Loucy (cell line): Measurements from ENCODE around the gene FTL.

ENCODE experiments used
- H2AFZ ChIP-seq: fragments of 200-600 bp; sonication (generic); 2 replicates; pipeline ENCODE4 v1.6.0; 2016; ENCODE audit warnings: antibody characterized with exemption, mild to moderate bottlenecking, low read length, moderate library complexity
- H3F3A ChIP-seq: fragments of 200-600 bp; 2 replicates; pipeline ENCODE4 v1.6.0; 2016; ENCODE audit warnings: antibody characterized with exemption, low read depth, mild to moderate bottlenecking
- H3K27me3 ChIP-seq: fragments of 200-600 bp; sonication (generic); 2 replicates; pipeline ENCODE4 v1.6.1; 2014; ENCODE audit warnings: low read length, mild to moderate bottlenecking; ENCODE audit not compliant: insufficient read depth, poor library complexity, severe bottlenecking
- H3K36me3 ChIP-seq: fragments of 200-600 bp; sonication (generic); 2 replicates; pipeline ENCODE4 v1.6.1; 2016; ENCODE audit warnings: low read length; ENCODE audit not compliant: insufficient read depth
- H3K4me1 ChIP-seq: fragments of 200-600 bp; sonication (generic); 2 replicates; pipeline ENCODE4 v1.5.1; 2014; ENCODE audit warnings: low read length, mild to moderate bottlenecking; ENCODE audit not compliant: insufficient read depth, poor library complexity, severe bottlenecking
- H3K4me2 ChIP-seq: fragments of 200-600 bp; sonication (generic); 2 replicates; pipeline ENCODE4 v1.6.0; 2014; ENCODE audit warnings: antibody characterized with exemption, low read length, low read depth, mild to moderate bottlenecking; ENCODE audit not compliant: poor library complexity, severe bottlenecking
- H3K4me3 ChIP-seq: fragments of 200-600 bp; sonication (generic); 2 replicates; pipeline ENCODE4 v1.5.1; 2014; ENCODE audit warnings: low read length, mild to moderate bottlenecking, mixed read lengths; ENCODE audit not compliant: poor library complexity, severe bottlenecking
- H3K79me2 ChIP-seq: fragments of 200-600 bp; sonication (generic); 2 replicates; pipeline ENCODE4 v1.6.1; 2014; ENCODE audit warnings: low read length; ENCODE audit not compliant: insufficient read depth
- H3K9ac ChIP-seq: fragments of 200-600 bp; sonication (generic); 2 replicates; pipeline ENCODE4 v1.6.0; 2014; ENCODE audit warnings: mild to moderate bottlenecking, low read depth, low read length, moderate library complexity; ENCODE audit not compliant: poor library complexity, severe bottlenecking
- H3K9me2 ChIP-seq: fragments of 200-600 bp; sonication (generic); replicated peaks from 2 replicates; pipeline ENCODE4 v1.6.1; 2016; ENCODE audit warnings: low read depth, low read length, mixed read lengths
- H3K9me3 ChIP-seq: fragments of 200-600 bp; sonication (generic); 2 replicates; pipeline ENCODE4 v1.6.1; 2014; ENCODE audit warnings: mild to moderate bottlenecking, antibody characterized with exemption, low read length, low read depth; ENCODE audit not compliant: insufficient read depth
- H4K20me1 ChIP-seq: fragments of 200-600 bp; sonication (generic); 2 replicates; pipeline ENCODE4 v1.6.0; 2014; ENCODE audit warnings: antibody characterized with exemption, low read length, mild to moderate bottlenecking; ENCODE audit not compliant: insufficient read depth, poor library complexity, severe bottlenecking
- EZH2phosphoT487 ChIP-seq: fragments of 200-600 bp; IDR thresholded peaks from 2 replicates; pipeline ENCODE4 v1.6.1; 2018; ENCODE audit warnings: antibody characterized with exemption, mild to moderate bottlenecking, moderate library complexity, borderline replicate concordance
- TF ChIP-seq, protein P1 (sequence below): fragments of 200-600 bp; sonication (generic); conservative IDR thresholded peaks from 2 replicates; pipeline ENCODE4 v1.5.1; 2014; ENCODE audit warnings: mild to moderate bottlenecking, antibody characterized with exemption, low read length

Gene FTL

DNA sequence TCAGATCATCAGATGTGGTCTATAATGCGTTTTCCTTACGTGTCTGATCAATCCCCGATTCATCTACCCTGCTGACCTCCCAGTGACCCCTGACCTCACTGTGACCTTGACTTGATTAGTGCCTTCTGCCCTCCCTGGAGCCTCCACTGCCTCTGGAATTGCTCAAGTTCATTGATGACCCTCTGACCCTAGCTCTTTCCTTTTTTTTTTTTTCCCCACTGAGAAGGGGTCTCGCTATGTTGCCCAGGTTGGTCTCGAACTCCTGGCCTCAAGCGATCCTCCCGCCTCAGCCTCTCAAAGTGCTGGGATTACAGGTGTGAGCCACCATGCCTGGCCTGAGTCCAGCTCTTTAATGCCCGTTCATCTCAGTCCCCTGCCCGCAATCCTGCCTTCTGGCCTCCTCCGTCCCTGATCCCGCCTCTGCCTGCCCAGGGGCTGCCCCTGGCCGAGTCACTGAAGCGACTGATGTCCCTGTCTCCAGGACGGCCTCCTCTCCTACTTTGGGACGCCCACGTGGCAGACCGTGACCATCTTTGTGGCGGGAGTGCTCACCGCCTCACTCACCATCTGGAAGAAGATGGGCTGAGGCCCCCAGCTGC is 4.0 kb upstream of the FTL start:
- Histone ChIP-seq H3K9me2 (no peaks in the 10 kb centered on the region), H3K4me3 (no peak overlapping the region), H3K79me2 (peaks cover 27% of the 10 kb centered on the region), H3K36me3 (no peaks in the 10 kb centered on the region), H3K27me3 (no peaks in the 10 kb centered on the region), H2AFZ (no peak overlapping the region), H3K4me1 (peaks cover 27% of the 10 kb centered on the region), H4K20me1 (peaks cover 3% of the 10 kb centered on the region), H3F3A (no peaks in the 10 kb centered on the region), H3K9ac (no peak overlapping the region), H3K9me3 (no peaks in the 10 kb centered on the region), H3K4me2 (no peak overlapping the region)
- TF ChIP-seq, protein P1, sequence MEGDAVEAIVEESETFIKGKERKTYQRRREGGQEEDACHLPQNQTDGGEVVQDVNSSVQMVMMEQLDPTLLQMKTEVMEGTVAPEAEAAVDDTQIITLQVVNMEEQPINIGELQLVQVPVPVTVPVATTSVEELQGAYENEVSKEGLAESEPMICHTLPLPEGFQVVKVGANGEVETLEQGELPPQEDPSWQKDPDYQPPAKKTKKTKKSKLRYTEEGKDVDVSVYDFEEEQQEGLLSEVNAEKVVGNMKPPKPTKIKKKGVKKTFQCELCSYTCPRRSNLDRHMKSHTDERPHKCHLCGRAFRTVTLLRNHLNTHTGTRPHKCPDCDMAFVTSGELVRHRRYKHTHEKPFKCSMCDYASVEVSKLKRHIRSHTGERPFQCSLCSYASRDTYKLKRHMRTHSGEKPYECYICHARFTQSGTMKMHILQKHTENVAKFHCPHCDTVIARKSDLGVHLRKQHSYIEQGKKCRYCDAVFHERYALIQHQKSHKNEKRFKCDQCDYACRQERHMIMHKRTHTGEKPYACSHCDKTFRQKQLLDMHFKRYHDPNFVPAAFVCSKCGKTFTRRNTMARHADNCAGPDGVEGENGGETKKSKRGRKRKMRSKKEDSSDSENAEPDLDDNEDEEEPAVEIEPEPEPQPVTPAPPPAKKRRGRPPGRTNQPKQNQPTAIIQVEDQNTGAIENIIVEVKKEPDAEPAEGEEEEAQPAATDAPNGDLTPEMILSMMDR = no peak

DNA sequence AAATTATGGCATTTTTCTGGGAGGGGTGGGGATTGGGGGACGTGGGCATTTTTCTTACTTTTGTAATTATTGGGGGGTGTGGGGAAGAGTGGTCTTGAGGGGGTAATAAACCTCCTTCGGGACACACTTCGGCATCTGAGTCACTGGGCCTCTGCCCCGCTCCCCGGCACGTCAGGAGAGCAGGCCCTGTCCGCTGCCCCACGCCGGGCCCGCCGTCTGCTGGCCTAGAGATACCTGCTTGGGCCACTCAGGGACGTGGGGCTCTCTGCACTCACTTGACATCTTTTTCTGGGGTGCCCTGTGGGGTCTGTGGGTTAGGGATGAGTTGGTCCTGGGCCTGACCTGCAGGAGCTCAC is 3.5 kb upstream of the FTL start:
- Histone ChIP-seq H3K27me3 (no peaks in the 10 kb centered on the region), H3K9me3 (no peaks in the 10 kb centered on the region), H3K9ac (peak overlapping the region; percentile 84), H3K4me3 (no peak overlapping the region), H3K79me2 (peaks cover 29% of the 10 kb centered on the region), H2AFZ (no peak overlapping the region), H3F3A (no peaks in the 10 kb centered on the region), H3K4me2 (no peak overlapping the region), H3K36me3 (no peaks in the 10 kb centered on the region), H3K9me2 (no peaks in the 10 kb centered on the region), H3K4me1 (peaks cover 30% of the 10 kb centered on the region), H4K20me1 (peaks cover 8% of the 10 kb centered on the region)
- TF ChIP-seq, protein P1 = no peak
- no peak for TF ChIP-seq EZH2phosphoT487

DNA sequence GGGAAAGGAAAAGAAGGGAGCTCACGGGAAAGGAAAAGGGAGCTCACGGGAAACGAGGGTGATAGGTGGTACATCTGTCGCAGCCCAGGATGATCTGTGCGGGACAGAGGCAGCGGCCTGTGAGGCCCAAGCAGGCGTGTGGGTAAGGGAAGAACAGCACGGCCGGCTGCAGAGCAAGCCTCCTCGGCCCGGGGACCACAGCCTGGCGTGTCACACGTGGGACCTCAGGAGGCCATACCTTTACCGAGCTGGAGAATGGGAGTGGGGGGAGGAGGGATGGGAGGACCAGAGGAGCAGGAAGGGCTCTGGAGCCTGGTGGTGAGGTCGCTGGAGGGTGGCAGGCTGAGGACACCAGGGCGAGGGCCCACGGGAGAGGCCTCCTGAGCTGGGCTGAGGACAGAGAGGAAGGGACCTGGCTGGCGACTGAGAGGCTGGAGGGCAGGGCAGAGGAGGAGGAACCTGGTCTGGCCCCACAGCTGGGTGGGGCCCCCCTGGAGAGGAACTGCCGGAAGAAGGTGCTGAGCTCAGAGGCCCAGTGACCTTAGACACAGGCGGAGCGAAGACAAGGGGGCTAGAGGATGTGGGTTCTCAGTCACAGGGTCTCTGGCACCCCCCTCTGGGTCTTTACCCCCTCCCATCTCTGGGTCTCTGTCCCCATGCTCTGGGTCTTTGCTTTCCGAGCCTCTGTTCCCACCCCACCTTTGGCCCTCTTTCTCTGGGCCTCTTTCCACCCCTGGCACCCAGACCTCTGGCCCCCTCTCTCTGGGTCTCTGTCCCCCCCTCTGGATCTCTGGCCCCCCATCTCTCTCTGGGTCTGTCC is 2.9 kb upstream of the FTL start:
- H3K27me3 ChIP-seq = no peaks in the 10 kb centered on the region
- H3K9me3 ChIP-seq = no peaks in the 10 kb centered on the region
- peaks cover 34% of the 10 kb centered on the region for H3K79me2 ChIP-seq
- H2AFZ ChIP-seq = no peak overlapping the region
- no peaks in the 10 kb centered on the region for H3F3A ChIP-seq
- TF ChIP-seq, protein P1 = no peak
- TF ChIP-seq EZH2phosphoT487 = no peak
- H3K36me3 ChIP-seq = no peaks in the 10 kb centered on the region
- peak overlapping the region; percentile 84 for H3K9ac ChIP-seq
- H3K4me1 ChIP-seq = peaks cover 32% of the 10 kb centered on the region
- H3K9me2 ChIP-seq = no peaks in the 10 kb centered on the region
- H3K4me3 ChIP-seq = no peak overlapping the region
- peak overlapping the region; percentile 38 for H3K4me2 ChIP-seq
- H4K20me1 ChIP-seq = peaks cover 13% of the 10 kb centered on the region
